Measurements from ENCODE around the gene ZNF211.

Gene ZNF211

DNA sequence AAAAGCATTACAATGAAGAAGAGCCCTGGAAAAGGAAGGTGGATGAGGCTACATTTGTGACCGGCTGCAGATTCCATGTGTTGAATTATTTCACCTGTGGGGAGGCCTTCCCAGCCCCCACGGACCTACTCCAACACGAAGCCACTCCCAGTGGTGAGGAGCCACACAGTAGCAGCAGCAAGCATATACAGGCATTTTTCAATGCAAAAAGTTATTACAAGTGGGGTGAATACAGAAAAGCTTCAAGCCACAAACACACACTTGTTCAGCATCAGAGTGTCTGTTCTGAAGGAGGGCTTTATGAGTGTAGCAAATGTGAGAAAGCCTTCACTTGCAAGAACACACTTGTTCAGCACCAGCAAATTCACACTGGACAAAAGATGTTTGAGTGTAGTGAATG, 53.8 kb downstream of the ZNF211 start:
- H3K27ac ChIP-seq (ENCODE audit: insufficient read depth, low read depth, low read length, poor library complexity, severe bottlenecking): no peak overlapping the region
- peaks cover 71% of the 10 kb centered on the region for H3K36me3 ChIP-seq (ENCODE audit: control insufficient read depth, insufficient read depth, low read length)
- WGBS, 2 experiments: 93 to 96% methylated on average over 3 of the region's 3 CpGs
- H3K9me3 ChIP-seq (ENCODE audit: control insufficient read depth, low read length): peaks cover 12% of the 10 kb centered on the region
- no peak overlapping the region for H3K4me3 ChIP-seq (ENCODE audit: insufficient read depth, low read depth, low read length)
- H3K4me1 ChIP-seq (ENCODE audit: control insufficient read depth, insufficient read depth, low read length): no peaks in the 10 kb centered on the region
- H3K27me3 ChIP-seq (ENCODE audit: control insufficient read depth, insufficient read depth, low read length, poor library complexity, severe bottlenecking): no peaks in the 10 kb centered on the region

DNA sequence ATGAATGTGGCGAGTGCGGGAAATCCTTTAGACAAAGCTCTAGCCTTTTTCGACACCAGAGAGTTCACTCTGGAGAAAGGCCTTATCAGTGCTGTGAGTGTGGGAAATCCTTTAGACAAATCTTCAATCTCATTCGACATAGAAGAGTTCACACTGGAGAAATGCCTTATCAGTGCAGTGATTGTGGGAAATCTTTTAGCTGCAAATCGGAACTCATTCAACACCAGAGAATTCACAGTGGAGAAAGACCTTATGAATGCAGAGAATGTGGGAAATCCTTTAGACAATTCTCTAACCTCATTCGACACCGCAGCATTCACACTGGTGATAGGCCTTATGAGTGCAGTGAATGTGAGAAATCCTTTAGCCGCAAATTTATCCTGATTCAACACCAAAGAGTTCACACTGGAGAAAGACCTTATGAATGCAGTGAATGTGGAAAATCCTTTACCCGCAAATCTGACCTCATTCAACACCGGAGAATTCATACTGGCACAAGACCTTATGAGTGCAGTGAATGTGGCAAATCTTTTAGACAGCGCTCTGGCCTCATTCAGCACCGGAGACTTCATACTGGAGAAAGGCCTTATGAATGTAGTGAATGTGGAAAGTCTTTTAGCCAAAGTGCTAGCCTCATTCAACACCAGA, 54.5 kb downstream of the ZNF211 start:
- Histone ChIP-seq H3K27ac (ENCODE audit: insufficient read depth, low read depth, low read length, poor library complexity, severe bottlenecking) (no peak overlapping the region), H3K36me3 (ENCODE audit: control insufficient read depth, insufficient read depth, low read length) (peaks cover 71% of the 10 kb centered on the region), H3K27me3 (ENCODE audit: control insufficient read depth, insufficient read depth, low read length, poor library complexity, severe bottlenecking) (no peaks in the 10 kb centered on the region), H3K9me3 (ENCODE audit: control insufficient read depth, low read length) (peaks cover 12% of the 10 kb centered on the region), H3K4me1 (ENCODE audit: control insufficient read depth, insufficient read depth, low read length) (no peaks in the 10 kb centered on the region), H3K4me3 (ENCODE audit: insufficient read depth, low read depth, low read length) (no peak overlapping the region)
- WGBS, 2 experiments: 97 to 98% methylated on average over 12 of the region's 12 CpGs

DNA sequence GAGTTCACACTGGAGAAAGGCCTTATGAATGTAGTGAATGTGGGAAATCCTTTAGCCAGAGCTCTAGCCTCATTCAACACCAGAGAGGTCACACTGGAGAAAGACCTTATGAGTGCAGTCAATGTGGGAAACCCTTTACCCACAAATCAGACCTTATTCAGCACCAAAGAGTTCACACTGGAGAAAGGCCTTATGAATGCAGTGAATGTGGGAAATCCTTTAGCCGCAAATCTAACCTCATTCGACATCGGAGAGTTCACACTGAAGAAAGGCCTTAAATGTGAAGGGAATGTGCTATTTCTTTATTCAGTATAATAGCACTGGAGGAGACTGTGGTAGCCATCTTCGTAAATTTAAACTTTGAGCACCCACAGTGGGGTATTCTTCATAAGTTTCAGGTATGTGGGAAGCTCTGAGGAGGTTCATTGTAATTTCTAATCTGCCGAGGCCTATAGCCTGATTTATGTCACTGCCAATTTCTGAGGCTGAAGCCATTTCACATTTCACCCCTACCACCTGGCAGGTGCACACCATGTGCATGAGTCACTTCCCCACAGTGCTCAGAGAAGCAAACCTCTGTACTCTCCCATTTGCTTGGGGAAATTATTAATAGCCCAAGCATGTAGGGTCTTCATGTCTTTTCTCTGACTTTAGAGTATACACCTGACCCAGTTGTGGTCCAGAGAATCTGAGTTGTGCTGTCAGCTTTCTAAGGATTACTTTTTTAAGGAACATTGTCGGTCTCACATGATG, 55.2 kb downstream of the ZNF211 start:
- peaks cover 12% of the 10 kb centered on the region for H3K9me3 ChIP-seq (ENCODE audit: control insufficient read depth, low read length)
- 96% methylated on average over 6 of the region's 6 CpGs for WGBS, 2 experiments
- H3K27me3 ChIP-seq (ENCODE audit: control insufficient read depth, insufficient read depth, low read length, poor library complexity, severe bottlenecking): no peaks in the 10 kb centered on the region
- peaks cover 70% of the 10 kb centered on the region for H3K36me3 ChIP-seq (ENCODE audit: control insufficient read depth, insufficient read depth, low read length)
- H3K4me1 ChIP-seq (ENCODE audit: control insufficient read depth, insufficient read depth, low read length): no peaks in the 10 kb centered on the region
- no peak overlapping the region for H3K4me3 ChIP-seq (ENCODE audit: insufficient read depth, low read depth, low read length)
- H3K27ac ChIP-seq (ENCODE audit: insufficient read depth, low read depth, low read length, poor library complexity, severe bottlenecking): no peak overlapping the region

DNA sequence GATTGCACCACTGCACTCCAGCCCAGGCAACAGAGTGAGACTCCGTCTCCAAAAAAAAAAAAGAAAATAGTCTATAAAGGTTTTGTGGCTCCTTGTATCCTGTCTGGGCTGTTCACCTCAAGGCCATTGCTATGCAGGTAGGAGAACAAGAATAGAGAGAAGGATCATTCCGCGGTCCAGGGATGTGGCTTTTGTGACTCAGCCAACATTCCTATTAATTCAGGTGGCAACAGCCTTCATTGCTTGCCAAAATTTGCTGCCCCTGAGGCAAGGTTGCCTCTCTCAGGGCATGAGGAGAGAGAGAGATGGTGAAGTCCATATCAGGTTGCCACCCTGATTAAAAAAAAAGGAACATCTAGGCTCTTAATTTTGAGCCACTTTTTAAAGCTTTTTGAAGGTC, 56.8 kb downstream of the ZNF211 start:
- Histone ChIP-seq H3K27me3 (ENCODE audit: control insufficient read depth, insufficient read depth, low read length, poor library complexity, severe bottlenecking) (no peaks in the 10 kb centered on the region), H3K4me3 (ENCODE audit: insufficient read depth, low read depth, low read length) (no peak overlapping the region), H3K9me3 (ENCODE audit: control insufficient read depth, low read length) (peaks cover 12% of the 10 kb centered on the region), H3K4me1 (ENCODE audit: control insufficient read depth, insufficient read depth, low read length) (no peaks in the 10 kb centered on the region), H3K27ac (ENCODE audit: insufficient read depth, low read depth, low read length, poor library complexity, severe bottlenecking) (no peak overlapping the region), H3K36me3 (ENCODE audit: control insufficient read depth, insufficient read depth, low read length) (peaks cover 57% of the 10 kb centered on the region)
- 93 to 96% methylated on average over 3 of the region's 3 CpGs for WGBS, 2 experiments

All from ectodermal cell (in vitro differentiated cells).